ENCODE data around the gene TRIM8. TPM values are rescaled to one million over a fixed set of nuclear protein-coding genes. Genes with fewer than 3 reads are reported as not detected.

TRIM8 gene
- total RNA-seq, 1 experiment from 2014 or later = 73.0 TPM

DNA sequence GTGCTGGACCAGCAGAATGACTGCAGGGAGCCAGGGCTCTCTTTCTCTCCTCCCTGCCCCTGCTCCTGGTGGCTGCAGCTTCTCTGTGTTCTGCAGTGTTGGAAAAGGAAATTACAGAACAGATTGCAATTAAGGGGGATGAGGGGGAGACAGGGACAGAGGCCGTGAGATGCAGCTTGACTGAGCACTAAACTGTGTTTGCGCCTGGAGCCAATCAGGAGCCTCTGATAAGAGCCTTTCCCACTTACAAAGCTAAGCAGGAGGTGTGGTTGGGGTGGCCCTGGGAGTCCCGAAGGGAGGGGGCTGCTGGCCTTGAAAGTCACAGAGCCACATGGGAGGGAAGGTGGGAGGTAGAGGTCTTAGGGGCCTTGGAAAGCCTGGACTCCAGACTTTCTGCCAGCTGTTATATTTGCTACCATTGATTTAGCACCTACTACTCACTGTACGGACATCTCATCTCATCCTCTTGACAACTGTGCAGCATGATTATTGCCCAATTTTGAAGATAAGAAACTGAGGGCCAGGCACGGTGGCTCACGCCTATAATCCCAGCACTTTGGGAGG lies 26.7 kb downstream of the TRIM8 start:
- H3K4me3 ChIP-seq = no peak overlapping the region
- TF ChIP-seq, protein P1, sequence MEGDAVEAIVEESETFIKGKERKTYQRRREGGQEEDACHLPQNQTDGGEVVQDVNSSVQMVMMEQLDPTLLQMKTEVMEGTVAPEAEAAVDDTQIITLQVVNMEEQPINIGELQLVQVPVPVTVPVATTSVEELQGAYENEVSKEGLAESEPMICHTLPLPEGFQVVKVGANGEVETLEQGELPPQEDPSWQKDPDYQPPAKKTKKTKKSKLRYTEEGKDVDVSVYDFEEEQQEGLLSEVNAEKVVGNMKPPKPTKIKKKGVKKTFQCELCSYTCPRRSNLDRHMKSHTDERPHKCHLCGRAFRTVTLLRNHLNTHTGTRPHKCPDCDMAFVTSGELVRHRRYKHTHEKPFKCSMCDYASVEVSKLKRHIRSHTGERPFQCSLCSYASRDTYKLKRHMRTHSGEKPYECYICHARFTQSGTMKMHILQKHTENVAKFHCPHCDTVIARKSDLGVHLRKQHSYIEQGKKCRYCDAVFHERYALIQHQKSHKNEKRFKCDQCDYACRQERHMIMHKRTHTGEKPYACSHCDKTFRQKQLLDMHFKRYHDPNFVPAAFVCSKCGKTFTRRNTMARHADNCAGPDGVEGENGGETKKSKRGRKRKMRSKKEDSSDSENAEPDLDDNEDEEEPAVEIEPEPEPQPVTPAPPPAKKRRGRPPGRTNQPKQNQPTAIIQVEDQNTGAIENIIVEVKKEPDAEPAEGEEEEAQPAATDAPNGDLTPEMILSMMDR (conservative IDR thresholded peaks at IDR 0.05) = no peak
- TF ChIP-seq EZH2 (IDR thresholded peaks at IDR 0.05; ENCODE audit: low read depth) = no peak
- H3K79me2 ChIP-seq (ENCODE audit: low read depth) = no peaks in the 10 kb centered on the region
- H3K9me3 ChIP-seq (ENCODE audit: insufficient read depth, low read depth) = no peaks in the 10 kb centered on the region
- H3K36me3 ChIP-seq (ENCODE audit: low read depth) = no peaks in the 10 kb centered on the region
- H4K20me1 ChIP-seq (ENCODE audit: insufficient read depth) = no peaks in the 10 kb centered on the region
- no TSS peak for BruUV-seq (replicated peaks)
- peaks cover 9% of the 10 kb centered on the region; the same call in 1 of the 2 replicates for H3K4me1 ChIP-seq (replicated peaks; ENCODE audit: insufficient read depth)
- H3F3A ChIP-seq (ENCODE audit: insufficient read depth, low read depth) = no peaks in the 10 kb centered on the region
- H2AFZ ChIP-seq = no peak overlapping the region
- H3K9me2 ChIP-seq (ENCODE audit: insufficient read depth) = no peaks in the 10 kb centered on the region
- H3K4me2 ChIP-seq = no peak overlapping the region
- no peak overlapping the region for H3K27ac ChIP-seq
- H3K27me3 ChIP-seq (ENCODE audit: insufficient read depth, low read depth) = no peaks in the 10 kb centered on the region
- no peak for DNase-seq
- POLR2A ChIA-PET (ENCODE audit: unreplicated experiment) = no interaction called here
- CTCF ChIA-PET = no interaction called here
- intact Hi-C loops (cut with micrococcal nuclease; ENCODE audit: unreplicated experiment) = no loop called here

DNA sequence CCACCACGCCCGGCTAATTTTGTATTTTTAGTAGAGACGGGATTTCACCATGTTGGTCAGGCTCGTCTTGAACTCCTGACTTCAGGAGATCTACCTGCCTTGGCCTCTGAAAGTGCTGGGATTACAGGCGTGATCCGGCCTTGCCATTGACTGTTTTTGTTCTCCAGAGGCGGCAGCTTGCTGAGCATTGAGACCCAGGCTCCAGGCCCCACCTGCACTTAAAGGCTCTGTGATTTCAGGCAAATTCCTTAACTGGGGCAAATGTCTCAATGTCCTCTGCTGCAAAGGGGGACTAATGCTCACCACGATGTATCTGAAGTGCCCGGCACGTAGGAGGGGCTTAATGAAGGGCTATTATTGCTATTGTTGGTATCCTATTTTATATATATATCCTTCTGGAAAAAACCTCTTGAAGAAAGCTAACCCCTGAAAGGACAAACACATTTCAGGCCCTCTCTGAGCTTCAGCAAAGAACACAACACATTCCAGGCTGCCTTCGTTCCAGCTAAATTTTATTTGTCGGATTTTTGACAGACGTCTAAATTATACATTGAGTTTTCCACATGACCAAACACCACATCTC lies 29.0 kb downstream of the TRIM8 start:
- no peaks in the 10 kb centered on the region for H3F3A ChIP-seq (ENCODE audit: insufficient read depth, low read depth)
- no peaks in the 10 kb centered on the region for H3K36me3 ChIP-seq (ENCODE audit: low read depth)
- peaks cover 9% of the 10 kb centered on the region; the same call in 1 of the 2 replicates for H3K4me1 ChIP-seq (replicated peaks; ENCODE audit: insufficient read depth)
- no peaks in the 10 kb centered on the region for H3K9me2 ChIP-seq (ENCODE audit: insufficient read depth)
- intact Hi-C loops (cut with micrococcal nuclease; ENCODE audit: unreplicated experiment) = no loop called here
- H2AFZ ChIP-seq = no peak overlapping the region
- no peaks in the 10 kb centered on the region for H3K9me3 ChIP-seq (ENCODE audit: insufficient read depth, low read depth)
- H3K27ac ChIP-seq = no peak overlapping the region
- no peak for DNase-seq
- H3K79me2 ChIP-seq (ENCODE audit: low read depth) = no peaks in the 10 kb centered on the region
- no peaks in the 10 kb centered on the region for H3K27me3 ChIP-seq (ENCODE audit: insufficient read depth, low read depth)
- no peaks in the 10 kb centered on the region for H4K20me1 ChIP-seq (ENCODE audit: insufficient read depth)
- CTCF ChIA-PET = no interaction called here
- POLR2A ChIA-PET (ENCODE audit: unreplicated experiment) = no interaction called here
- no TSS peak for BruUV-seq (replicated peaks)
- TF ChIP-seq EZH2 (IDR thresholded peaks at IDR 0.05; ENCODE audit: low read depth) = no peak
- TF ChIP-seq, protein P1 (conservative IDR thresholded peaks at IDR 0.05) = no peak
- no peak overlapping the region for H3K4me2 ChIP-seq
- H3K4me3 ChIP-seq = no peak overlapping the region

DNA sequence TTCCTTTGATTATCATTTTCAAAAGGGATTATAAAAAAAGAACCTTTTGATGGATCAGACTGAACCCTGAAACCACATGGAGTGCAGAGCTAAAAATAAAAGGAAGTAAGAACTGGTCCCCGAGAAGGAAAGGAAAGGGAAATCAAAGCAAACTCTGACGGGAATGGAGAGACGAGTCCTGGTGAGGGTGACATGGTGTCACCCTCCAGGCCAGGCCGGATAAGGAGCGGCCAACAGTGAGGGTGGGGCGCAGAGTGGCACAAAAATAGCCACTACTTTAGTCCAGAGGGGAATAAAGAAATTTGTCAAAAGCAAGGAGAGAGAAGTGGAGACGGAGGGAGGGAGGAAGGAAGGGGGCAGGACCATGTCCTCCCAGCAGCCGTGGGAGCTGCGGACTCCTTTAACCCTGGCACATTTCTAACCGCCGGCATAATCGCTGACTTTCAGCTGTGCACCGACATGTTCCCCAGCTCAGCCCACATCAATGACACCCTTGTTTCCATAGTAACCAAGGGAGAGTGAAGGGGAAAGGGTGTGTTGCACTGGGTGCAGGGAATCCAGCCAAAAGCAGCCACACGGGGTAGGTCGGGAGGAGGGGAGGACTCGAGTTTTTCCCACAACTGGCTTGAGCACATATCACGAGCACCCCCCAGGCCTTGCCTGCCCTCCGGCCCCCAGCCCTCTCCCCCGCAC lies 29.7 kb downstream of the TRIM8 start:
- intact Hi-C loops (cut with micrococcal nuclease; ENCODE audit: unreplicated experiment) = no loop called here
- CTCF ChIA-PET = no interaction called here

More for the DNA sequence above, 29.7 kb downstream of the TRIM8 start:
- Histone ChIP-seq H4K20me1 (ENCODE audit: insufficient read depth) (no peaks in the 10 kb centered on the region), H3K9me2 (ENCODE audit: insufficient read depth) (no peaks in the 10 kb centered on the region), H3K9me3 (ENCODE audit: insufficient read depth, low read depth) (no peaks in the 10 kb centered on the region), H3K36me3 (ENCODE audit: low read depth) (no peaks in the 10 kb centered on the region), H3K79me2 (ENCODE audit: low read depth) (no peaks in the 10 kb centered on the region), H3F3A (ENCODE audit: insufficient read depth, low read depth) (no peaks in the 10 kb centered on the region), H3K4me3 (no peak overlapping the region), H3K4me1 (replicated peaks; ENCODE audit: insufficient read depth) (peaks cover 9% of the 10 kb centered on the region; the same call in 1 of the 2 replicates), H2AFZ (no peak overlapping the region), H3K27me3 (ENCODE audit: insufficient read depth, low read depth) (no peaks in the 10 kb centered on the region), H3K4me2 (no peak overlapping the region), H3K27ac (no peak overlapping the region)
- BruUV-seq (replicated peaks) = no TSS peak
- no peak for TF ChIP-seq EZH2 (IDR thresholded peaks at IDR 0.05; ENCODE audit: low read depth)
- TF ChIP-seq, protein P1 (conservative IDR thresholded peaks at IDR 0.05) = no peak
- no peak for DNase-seq
- POLR2A ChIA-PET (ENCODE audit: unreplicated experiment) = no interaction called here
